ENCODE data around the gene KRTAP10-11. TPM values are rescaled to one million over a fixed set of nuclear protein-coding genes. Genes with fewer than 3 reads are reported as not detected.
A peak's percentile ranks its signal among the peaks of the same experiment; 100 is the strongest.
"Not testable (repeated sequence)": the region's sequence is repeated elsewhere in the genome, so short reads cannot be mapped to it uniquely, and the experiment has no call there.

Gene KRTAP10-11
- total RNA-seq, 1 donor from 2014 or later = not detected

GRCh38 chr21:44682580-44683151 is 36.5 kb downstream of the KRTAP10-11 start:
- Histone ChIP-seq H3K4me3 (no peak overlapping the region), H3K4me1 (no peaks in the 10 kb centered on the region), H3K27ac (no peak overlapping the region), H3K9me3 (no peaks in the 10 kb centered on the region), H3K36me3 (no peaks in the 10 kb centered on the region), H3K27me3 (no peaks in the 10 kb centered on the region)
- DNase-seq (ENCODE audit: low spot score in 2 of 2) = peak in 1 of 2 donors; percentile 9
- no peak for TF ChIP-seq CTCF (IDR thresholded peaks at IDR 0.05)
- intact Hi-C loops (cut with DNase I) = loop anchor here (10.0 kb wide), 1 partner anchor 278 kb away; no protein-coding TSS in a partner anchor

DNA sequence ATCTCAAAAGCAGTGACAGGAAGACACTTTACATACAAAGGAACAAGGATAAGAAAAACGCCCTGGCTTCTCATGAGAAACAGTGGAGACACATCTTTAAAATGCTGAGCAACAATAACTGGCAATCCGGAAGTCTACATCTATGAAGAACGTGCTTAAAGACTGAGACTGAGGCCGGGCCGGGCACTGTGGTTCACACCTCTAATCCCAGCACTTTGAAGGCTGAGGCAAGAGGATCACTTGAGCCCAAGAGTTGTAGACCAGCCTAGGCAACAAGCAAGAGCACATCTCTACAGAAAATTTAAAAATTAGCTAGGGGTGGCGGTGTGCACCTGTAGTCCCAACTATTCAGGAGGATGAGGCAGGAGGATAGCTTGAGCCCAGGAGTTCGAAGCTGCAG is 37.9 kb downstream of the KRTAP10-11 start:
- TF ChIP-seq CTCF (IDR thresholded peaks at IDR 0.05) = no peak
- Histone ChIP-seq H3K27me3 (no peaks in the 10 kb centered on the region), H3K36me3 (no peaks in the 10 kb centered on the region), H3K4me1 (no peaks in the 10 kb centered on the region), H3K9me3 (no peaks in the 10 kb centered on the region), H3K4me3 (no peak overlapping the region), H3K27ac (no peak overlapping the region)
- peak in 1 of 2 donors; percentile 11 for DNase-seq (ENCODE audit: low spot score in 2 of 2)
- intact Hi-C loops (cut with DNase I) = loop anchor here (10.0 kb wide), 1 partner anchor 279 kb away; no protein-coding TSS in a partner anchor

DNA sequence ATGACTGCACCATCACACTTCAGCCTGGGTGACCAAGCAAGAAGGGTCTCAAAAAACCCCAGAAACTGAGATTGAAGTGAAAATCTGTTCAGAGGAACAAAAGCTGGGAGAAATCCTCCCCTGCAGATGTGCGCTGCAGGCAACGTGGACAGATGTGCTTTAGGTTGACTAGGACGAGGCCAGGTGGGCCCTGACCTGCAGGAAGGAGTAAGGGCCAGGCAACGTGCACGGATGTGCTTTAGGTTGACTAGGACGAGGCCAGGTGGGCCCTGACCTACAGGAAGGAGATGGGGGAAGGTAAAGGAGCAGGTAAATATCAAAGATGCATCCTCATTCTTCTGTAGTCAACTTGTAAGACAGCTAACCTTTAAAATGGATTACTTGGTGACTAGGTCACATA is 38.3 kb downstream of the KRTAP10-11 start:
- intact Hi-C loops (cut with DNase I) = loop anchor here (10.0 kb wide), 1 partner anchor 280 kb away; no protein-coding TSS in a partner anchor
- Histone ChIP-seq H3K36me3 (no peaks in the 10 kb centered on the region), H3K9me3 (no peaks in the 10 kb centered on the region), H3K27ac (no peak overlapping the region), H3K4me1 (no peaks in the 10 kb centered on the region), H3K4me3 (no peak overlapping the region), H3K27me3 (no peaks in the 10 kb centered on the region)
- DNase-seq (ENCODE audit: low spot score in 2 of 2) = no peak
- no peak for TF ChIP-seq CTCF (IDR thresholded peaks at IDR 0.05)

DNA sequence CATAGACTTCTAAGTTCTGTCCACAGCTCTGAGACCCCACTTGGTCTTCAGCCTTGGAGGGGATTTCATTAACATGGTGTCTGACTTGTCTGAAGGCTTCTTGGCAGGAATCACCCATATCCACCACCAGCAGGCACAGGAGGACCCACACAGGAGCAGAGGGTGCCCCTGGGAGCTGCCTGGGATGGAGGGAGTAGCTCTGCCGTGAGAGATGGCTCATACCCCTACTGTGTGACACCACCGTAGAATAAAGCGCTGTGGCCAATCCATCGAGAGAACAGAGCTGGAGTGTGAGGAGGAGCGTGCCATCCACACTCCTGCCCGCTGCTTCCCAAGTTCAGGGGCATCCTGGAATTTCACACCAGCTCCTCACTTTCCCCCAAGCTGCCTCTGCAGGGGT is 38.8 kb downstream of the KRTAP10-11 start:
- intact Hi-C loops (cut with DNase I) = loop anchor here (10.0 kb wide), 1 partner anchor 280 kb away; no protein-coding TSS in a partner anchor
- peak in 1 of 2 donors; percentile 42 for DNase-seq (ENCODE audit: low spot score in 2 of 2)

GRCh38 chr21:44686000-44686781 is 40.0 kb downstream of the KRTAP10-11 start:
- Histone ChIP-seq H3K4me1 (no peaks in the 10 kb centered on the region), H3K27ac (no peak overlapping the region), H3K4me3 (no peak overlapping the region), H3K9me3 (no peaks in the 10 kb centered on the region), H3K36me3 (no peaks in the 10 kb centered on the region), H3K27me3 (no peaks in the 10 kb centered on the region)
- intact Hi-C loops (cut with DNase I) = loop anchor here (10.0 kb wide), 1 partner anchor 281 kb away; no protein-coding TSS in a partner anchor
- no peak for TF ChIP-seq CTCF (IDR thresholded peaks at IDR 0.05)
- peak in 1 of 2 donors; percentile 27 for DNase-seq (ENCODE audit: low spot score in 2 of 2)

More for the DNA sequence above, 38.8 kb downstream of the KRTAP10-11 start:
- H3K27ac ChIP-seq, H3K4me1 ChIP-seq, H3K4me3 ChIP-seq, H3K36me3 ChIP-seq, H3K9me3 ChIP-seq, H3K27me3 ChIP-seq: not testable (repeated sequence)

Data from ascending aorta (tissue), 2 donors.